Erythroblast (primary cell): ENCODE measurements around the gene PODN.
A peak's percentile ranks its signal among the peaks of the same experiment; 100 is the strongest.

Experiments
- DNase-seq, 2 experiments: peaks; one replicate each; lab custom pipeline; 2025; lab: John Stamatoyannopoulos, UW
- GATA1 ChIP-seq: IDR thresholded peaks from 2 replicates; pipeline ENCODE4 v1.6.1; 2011; ENCODE audit warnings: low read depth, mild to moderate bottlenecking, control low read depth, low read length, moderate library complexity
- POLR2A ChIP-seq: IDR thresholded peaks from 2 replicates; pipeline ENCODE4 v1.6.1; 2011; ENCODE audit warnings: mild to moderate bottlenecking, low read length

The PODN gene

GRCh38 chr1:53061859-53062707, at the start of gene PODN:
Gene PODN (plus strand): TSS chr1:53062213. CDS start chr1:53069856, 7,643 bp downstream.
- no peak for DNase-seq
- no peak for TF ChIP-seq POLR2A
- no peak for TF ChIP-seq GATA1

- peak; percentile 87 to 90 for DNase-seq
- TF ChIP-seq GATA1 = no peak
- TF ChIP-seq POLR2A = peak; percentile 51
Measured at GRCh38 chr1:53014791-53015507, 47.1 kb upstream of the PODN start.

GRCh38 chr1:53015508-53015860, 46.5 kb upstream of the PODN start:
- TF ChIP-seq GATA1 = no peak
- TF ChIP-seq POLR2A = no peak
- no peak for DNase-seq

GRCh38 chr1:53016705-53017104, 45.3 kb upstream of the PODN start:
- no peak for DNase-seq

GRCh38 chr1:53020588-53020987, 41.4 kb upstream of the PODN start:
- no peak for DNase-seq
- TF ChIP-seq GATA1 (no peak), POLR2A (no peak)

More at GRCh38 chr1:53016705-53017104, 45.3 kb upstream of the PODN start:
- TF ChIP-seq GATA1 = no peak
- TF ChIP-seq POLR2A = no peak

- no peak for DNase-seq
- TF ChIP-seq POLR2A (no peak), GATA1 (no peak)
Measured at GRCh38 chr1:53022179-53022578, 39.8 kb upstream of the PODN start.

- DNase-seq = no peak
- TF ChIP-seq POLR2A (no peak), GATA1 (no peak)
Measured at GRCh38 chr1:53023546-53023945, 38.5 kb upstream of the PODN start.

GRCh38 chr1:53024117-53024516, 37.9 kb upstream of the PODN start:
- DNase-seq = no peak
- no peak for TF ChIP-seq POLR2A
- no peak for TF ChIP-seq GATA1

- no peak for DNase-seq
Measured at GRCh38 chr1:53025034-53025768, 36.8 kb upstream of the PODN start.

GRCh38 chr1:53025769-53026112, 36.3 kb upstream of the PODN start:
- TF ChIP-seq GATA1 = no peak
- TF ChIP-seq POLR2A = no peak
- DNase-seq = no peak

More at GRCh38 chr1:53025034-53025768, 36.8 kb upstream of the PODN start:
- TF ChIP-seq GATA1 = no peak

GRCh38 chr1:53026254-53026653, 35.8 kb upstream of the PODN start:
- TF ChIP-seq POLR2A (no peak), GATA1 (no peak)
- DNase-seq = no peak

GRCh38 chr1:53031732-53032131, 30.3 kb upstream of the PODN start:
- DNase-seq = no peak
- TF ChIP-seq GATA1 (no peak), POLR2A (no peak)

- TF ChIP-seq POLR2A (no peak), GATA1 (no peak)
- no peak for DNase-seq
Measured at GRCh38 chr1:53037159-53037558, 24.9 kb upstream of the PODN start.

- DNase-seq = no peak
- no peak for TF ChIP-seq POLR2A
- TF ChIP-seq GATA1 = no peak
Measured at GRCh38 chr1:53038566-53038965, 23.4 kb upstream of the PODN start.

- no peak for DNase-seq
Measured at GRCh38 chr1:53043271-53043670, 18.7 kb upstream of the PODN start.

More at GRCh38 chr1:53043271-53043670, 18.7 kb upstream of the PODN start:
- TF ChIP-seq GATA1 (no peak), POLR2A (no peak)
